ENCODE results near the gene C1orf21. TPM values are rescaled to one million over a fixed set of nuclear protein-coding genes. Genes with fewer than 3 reads are reported as not detected.

C1orf21 gene
- total and polyA plus RNA-seq, 2 donors (not counting 3 experiments of a cell fraction or from before 2014, with no cell fraction given): 0.79 to 8.5 TPM

DNA sequence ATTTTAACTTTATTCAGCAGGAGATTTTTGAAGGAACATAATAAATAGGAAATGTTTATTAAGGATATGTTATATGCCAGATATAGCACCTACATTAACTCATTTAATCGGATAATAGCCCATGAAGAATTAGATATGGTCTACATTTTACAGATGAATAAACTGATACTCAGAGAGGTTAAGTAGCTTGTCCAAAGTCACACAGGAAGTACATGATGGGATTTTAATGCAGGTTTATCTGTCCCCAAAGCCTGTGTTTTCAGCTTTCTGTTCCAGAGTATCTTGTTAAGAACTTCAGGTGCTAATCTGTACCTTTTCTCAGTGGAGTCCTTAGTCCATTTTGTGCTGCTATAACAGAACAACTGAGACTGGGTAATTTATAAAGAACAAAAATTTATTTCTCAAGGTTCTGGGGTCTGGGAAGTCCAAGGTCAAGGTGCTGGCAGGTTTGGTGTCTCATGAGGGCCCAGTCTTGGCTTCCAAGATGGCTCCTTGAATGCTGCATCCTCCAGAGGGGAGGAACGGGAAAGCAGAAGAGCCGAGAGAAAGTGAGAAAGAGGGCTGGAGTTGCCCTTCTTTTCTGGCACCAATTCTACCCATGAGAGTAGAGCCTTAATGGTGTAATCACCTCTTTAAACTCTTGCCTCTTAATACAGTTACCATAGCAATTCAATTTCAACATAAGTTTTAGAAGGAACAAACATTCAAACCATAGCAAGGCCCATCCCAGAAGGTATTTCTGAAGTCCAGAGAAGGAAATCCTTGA lies 17.3 kb downstream of the C1orf21 start:
- Histone ChIP-seq H3K79me2 (ENCODE audit: control insufficient read depth, insufficient read depth, low read length) (no peaks in the 10 kb centered on the region), H3K9me3 (replicated peaks; ENCODE audit: control insufficient read depth, insufficient read depth, low read length) (no peaks in the 10 kb centered on the region), H3K4me2 (ENCODE audit: insufficient read depth, low read length) (no peak overlapping the region), H3K9me1 (replicated peaks; ENCODE audit: control insufficient read depth, extremely low read depth, insufficient read depth, low read length) (no peaks in the 10 kb centered on the region), H2AFZ (ENCODE audit: low read depth, low read length) (no peak overlapping the region), H3K4me1 (ENCODE audit: control insufficient read depth, extremely low read depth, insufficient read depth, low read length) (no peaks in the 10 kb centered on the region), H3K36me3 (ENCODE audit: control insufficient read depth in 2 of 2, extremely low read depth in 1 of 2, insufficient read depth in 2 of 2, low read length in 2 of 2) (no peaks in the 10 kb centered on the region), H3K27ac (ENCODE audit: insufficient read depth, low read depth, low read length) (no peak overlapping the region), H3K9ac (replicated peaks; ENCODE audit: extremely low read depth, insufficient read depth, low read length) (no peak overlapping the region), H3K27me3 (ENCODE audit: control insufficient read depth in 2 of 2, insufficient read depth in 2 of 2, low read length in 2 of 2) (no peaks in the 10 kb centered on the region), H3K4me3 (replicated peaks in 1 of 3; ENCODE audit: insufficient read depth in 1 of 3, low read depth in 1 of 3, low read length in 3 of 3) (no peak overlapping the region), H4K20me1 (replicated peaks; ENCODE audit: control insufficient read depth, extremely low read depth, insufficient read depth, low read length) (no peaks in the 10 kb centered on the region)
- ChIA-PET POLR2A (no interaction called here), CTCF (no interaction called here)
- TF ChIP-seq, protein P1, sequence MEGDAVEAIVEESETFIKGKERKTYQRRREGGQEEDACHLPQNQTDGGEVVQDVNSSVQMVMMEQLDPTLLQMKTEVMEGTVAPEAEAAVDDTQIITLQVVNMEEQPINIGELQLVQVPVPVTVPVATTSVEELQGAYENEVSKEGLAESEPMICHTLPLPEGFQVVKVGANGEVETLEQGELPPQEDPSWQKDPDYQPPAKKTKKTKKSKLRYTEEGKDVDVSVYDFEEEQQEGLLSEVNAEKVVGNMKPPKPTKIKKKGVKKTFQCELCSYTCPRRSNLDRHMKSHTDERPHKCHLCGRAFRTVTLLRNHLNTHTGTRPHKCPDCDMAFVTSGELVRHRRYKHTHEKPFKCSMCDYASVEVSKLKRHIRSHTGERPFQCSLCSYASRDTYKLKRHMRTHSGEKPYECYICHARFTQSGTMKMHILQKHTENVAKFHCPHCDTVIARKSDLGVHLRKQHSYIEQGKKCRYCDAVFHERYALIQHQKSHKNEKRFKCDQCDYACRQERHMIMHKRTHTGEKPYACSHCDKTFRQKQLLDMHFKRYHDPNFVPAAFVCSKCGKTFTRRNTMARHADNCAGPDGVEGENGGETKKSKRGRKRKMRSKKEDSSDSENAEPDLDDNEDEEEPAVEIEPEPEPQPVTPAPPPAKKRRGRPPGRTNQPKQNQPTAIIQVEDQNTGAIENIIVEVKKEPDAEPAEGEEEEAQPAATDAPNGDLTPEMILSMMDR (IDR thresholded peaks at IDR 0.05; ENCODE audit: extremely low read depth in 1 of 2, insufficient read depth in 1 of 2, low read depth in 1 of 2, low read length in 2 of 2): no peak
- no peak for TF ChIP-seq FOS (IDR thresholded peaks at IDR 0.05; ENCODE audit: borderline replicate concordance, insufficient read depth, low read length)
- no peak for TF ChIP-seq EZH2 (IDR thresholded peaks at IDR 0.05; ENCODE audit: borderline replicate concordance, low read depth, low read length, severe bottlenecking)
- TF ChIP-seq POLR2A (IDR thresholded peaks at IDR 0.05; ENCODE audit: low read depth, low read length): no peak
- TF ChIP-seq GATA2 (IDR thresholded peaks at IDR 0.05; ENCODE audit: insufficient read depth, insufficient read length, low read depth, low read length): no peak
- TF ChIP-seq MYC (IDR thresholded peaks at IDR 0.05; ENCODE audit: low read depth, low read length): no peak
- TF ChIP-seq, protein P2, sequence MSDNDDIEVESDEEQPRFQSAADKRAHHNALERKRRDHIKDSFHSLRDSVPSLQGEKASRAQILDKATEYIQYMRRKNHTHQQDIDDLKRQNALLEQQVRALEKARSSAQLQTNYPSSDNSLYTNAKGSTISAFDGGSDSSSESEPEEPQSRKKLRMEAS (IDR thresholded peaks at IDR 0.05; ENCODE audit: insufficient read depth, insufficient read length): no peak
- TF ChIP-seq JUN (IDR thresholded peaks at IDR 0.05; ENCODE audit: borderline replicate concordance, insufficient read depth, insufficient read length, low read depth): no peak
- dilution Hi-C loops (cut with MboI; ENCODE audit: extremely low pct_ligation_motif_present, low sequenced_read_pairs): no loop called here
- DNase-seq (ENCODE audit: low read depth, low spot score) (no peak), FAIRE-seq (no peak)
- BruUV-seq (replicated peaks): no TSS peak
- intact Hi-C loops (cut with micrococcal nuclease): no loop called here
